Activated T-cell treated with anti-CD3 and anti-CD28 coated beads, Interleukin-2, amount 50 U/mL, for 72 hours (primary cell): ENCODE data around the gene MSI1. TPM values are rescaled to one million over a fixed set of nuclear protein-coding genes. Genes with fewer than 3 reads are reported as not detected.
"Not testable (repeated sequence)": the region's sequence is repeated elsewhere in the genome, so short reads cannot be mapped to it uniquely, and the experiment has no call there.

Experiments used
- ATAC-seq, 2 donors: fragments of 150-1000 bp; cut with Tn5 transposase; replicated peaks in 1 of 2; 2 replicates each; pipeline ENCODE4 v1.10.0; 2021; ENCODE audit warnings: moderate library complexity in 2 of 2, mild to moderate bottlenecking in 1 of 2
- DNase-seq, 2 donors: peaks; one replicate each; pipeline ENCODE4 v3.0.0; 2021 to 2022; ENCODE audit warnings: mixed read lengths in 1 of 2
- H3K27ac Mint-ChIP-seq: one replicate; pipeline ENCODE4 v1.8.0; 2022; ENCODE audit warnings: mild to moderate bottlenecking, moderate library complexity, mixed read lengths
- H3K27me3 Mint-ChIP-seq: one replicate; pipeline ENCODE4 v1.8.0; 2022; ENCODE audit warnings: low read depth, mixed read lengths
- H3K36me3 Mint-ChIP-seq, 2 donors: one replicate each; pipeline ENCODE4 v1.8.0; 2022; ENCODE audit warnings: mixed read lengths in 2 of 2, mild to moderate bottlenecking in 1 of 2; ENCODE audit not compliant: insufficient read depth in 2 of 2
- H3K4me1 Mint-ChIP-seq: one replicate; pipeline ENCODE4 v1.8.0; 2022; ENCODE audit warnings: low read depth, mixed read lengths
- H3K4me3 Mint-ChIP-seq, 2 donors: one replicate each; pipeline ENCODE4 v1.8.0; 2022; ENCODE audit warnings: mild to moderate bottlenecking in 2 of 2, mixed read lengths in 2 of 2, moderate library complexity in 2 of 2
- H3K9me3 Mint-ChIP-seq, 2 donors: one replicate each; pipeline ENCODE4 v1.8.0; 2022; ENCODE audit warnings: mixed read lengths in 2 of 2
- total RNA-seq, 2 donors: library from RNA; stranded (reverse); gene quantifications; one replicate each; pipeline ENCODE4 v1.2.3, GENCODE V29; 2022

The MSI1 gene
- total RNA-seq, 2 donors from 2014 or later = 5.6 to 6.6 TPM

DNA sequence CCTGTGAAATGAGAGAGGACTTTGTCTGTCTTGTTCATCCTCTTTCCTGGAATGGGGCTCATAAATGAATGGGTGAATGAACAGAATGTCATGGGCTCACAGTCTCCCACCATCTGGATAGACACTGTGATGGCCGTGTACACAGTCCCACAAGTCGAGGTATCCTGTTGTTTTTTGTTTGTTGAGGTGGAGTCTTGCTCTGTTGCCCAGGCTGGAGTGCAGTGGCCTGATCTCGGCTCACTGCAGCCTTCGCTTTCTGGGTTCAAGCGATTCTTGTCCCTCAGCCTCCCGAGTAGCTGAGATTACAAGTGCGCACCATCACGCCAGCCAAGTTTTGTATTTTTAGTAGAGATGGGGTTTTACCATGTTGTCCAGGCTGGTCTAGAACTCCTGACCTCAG lies 25.3 kb downstream of the MSI1 start:
- ATAC-seq = no peak
- Mint-ChIP-seq H3K9me3 (peaks cover under 1% of the 10 kb centered on the region in 2 donors), H3K36me3 (peaks cover under 1% of the 10 kb centered on the region in 2 donors), H3K27me3 (no peaks in the 10 kb centered on the region), H3K4me1 (no peaks in the 10 kb centered on the region), H3K27ac (no peak overlapping the region), H3K4me3 (no peak overlapping the region)
- DNase-seq = no peak

DNA sequence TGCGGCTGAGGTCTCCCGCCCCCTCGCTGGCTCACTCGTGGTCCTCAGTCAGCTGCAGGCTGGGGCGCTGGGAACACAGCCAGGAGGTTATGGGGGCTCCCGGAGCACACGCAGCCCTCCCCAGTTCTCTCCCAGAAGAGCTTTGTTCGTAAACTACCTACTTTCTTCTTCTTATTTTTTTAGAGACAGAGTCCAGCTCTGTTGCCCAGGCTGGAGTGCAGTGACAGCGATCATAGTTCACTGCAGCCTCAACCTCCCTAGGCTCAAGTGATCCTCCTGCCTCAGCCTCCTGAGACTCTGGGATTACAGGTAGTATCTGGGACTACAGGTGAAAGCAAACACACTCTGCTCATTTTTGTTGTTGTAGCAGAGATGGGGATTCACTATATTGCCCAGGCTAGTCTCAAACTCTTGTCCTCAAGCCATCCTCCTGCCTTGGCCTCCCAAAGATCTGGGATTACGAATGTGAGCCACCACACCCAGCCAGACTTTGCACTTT lies 25.9 kb downstream of the MSI1 start:
- H3K4me1 Mint-ChIP-seq = no peaks in the 10 kb centered on the region
- ATAC-seq (no peak), DNase-seq (no peak)
- H3K9me3 Mint-ChIP-seq = peaks cover 3 to 4% of the 10 kb centered on the region in 2 donors
- H3K36me3 Mint-ChIP-seq = peaks cover 3 to 4% of the 10 kb centered on the region in 2 donors
- no peak overlapping the region for H3K4me3 Mint-ChIP-seq
- no peak overlapping the region for H3K27ac Mint-ChIP-seq
- peaks cover 2% of the 10 kb centered on the region for H3K27me3 Mint-ChIP-seq

DNA sequence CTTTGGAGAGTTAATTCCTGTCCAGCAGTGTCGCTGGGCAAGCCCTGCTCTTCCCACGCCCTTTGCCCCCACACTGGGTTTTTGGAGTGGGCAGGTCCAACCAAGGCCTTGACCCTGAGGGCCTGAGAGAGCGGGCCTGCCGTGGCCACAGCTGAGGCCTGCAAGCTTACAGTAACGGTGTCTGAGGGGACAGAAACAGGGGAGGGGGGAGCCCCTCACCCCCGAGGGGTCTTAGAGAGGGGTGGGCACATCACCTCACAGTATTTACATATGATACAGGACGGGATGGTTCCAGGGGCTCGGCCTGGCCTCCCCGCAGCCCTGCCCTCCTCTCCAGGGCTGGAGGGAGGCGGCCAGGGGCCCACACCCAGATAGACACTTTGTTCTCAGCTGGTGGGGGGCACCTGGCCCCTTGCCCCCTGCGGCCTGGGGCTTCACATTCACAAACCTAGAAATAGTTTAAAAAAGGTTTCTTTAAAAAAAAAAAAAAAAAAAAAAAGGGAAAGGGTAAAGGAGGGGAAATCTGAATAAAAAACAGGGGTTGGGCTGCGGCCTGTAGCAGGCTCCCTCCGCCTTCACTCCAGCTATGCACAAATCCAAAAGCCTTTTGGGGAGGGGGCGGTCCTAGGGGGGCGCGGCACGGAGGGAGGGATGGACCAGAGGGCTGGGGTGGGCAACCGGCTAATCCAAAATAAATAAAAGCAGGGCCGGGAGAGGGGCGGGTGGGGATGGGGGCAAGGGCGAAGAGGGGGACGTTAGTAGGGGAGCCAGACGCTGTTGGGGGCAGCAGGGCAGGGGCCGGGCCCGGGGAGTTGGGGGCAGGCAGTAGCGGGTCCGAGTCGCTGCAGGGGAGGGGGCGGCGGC lies 26.6 kb downstream of the MSI1 start:
- Mint-ChIP-seq H3K36me3 (peaks cover 10 to 11% of the 10 kb centered on the region in 2 donors), H3K27ac (no peak overlapping the region), H3K4me3 (no peak overlapping the region), H3K4me1 (no peaks in the 10 kb centered on the region), H3K27me3 (peaks cover 7% of the 10 kb centered on the region), H3K9me3 (peaks cover 9 to 10% of the 10 kb centered on the region in 2 donors)
- DNase-seq (no peak), ATAC-seq (no peak)

DNA sequence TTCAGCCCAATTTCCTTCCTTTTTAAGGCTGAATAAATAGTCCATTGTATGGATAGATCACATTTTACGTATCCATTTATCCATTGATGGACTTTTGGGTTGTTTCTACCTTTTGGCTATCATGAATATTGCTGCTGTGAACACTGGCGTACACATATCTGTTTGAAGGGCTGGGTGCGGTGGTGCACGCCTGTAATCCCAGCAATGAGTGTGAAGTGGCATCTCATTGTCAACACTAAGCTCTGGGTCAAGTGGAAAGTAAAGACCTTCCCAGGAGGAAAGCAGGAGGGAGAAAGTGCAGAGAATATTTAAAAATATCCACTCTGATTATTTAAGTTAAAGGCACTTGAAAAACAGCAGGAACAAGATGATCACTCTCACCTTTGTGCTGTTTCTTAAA lies 29.7 kb downstream of the MSI1 start:
- ATAC-seq (no peak), DNase-seq (no peak)
- Mint-ChIP-seq H3K27ac (no peak overlapping the region), H3K36me3 (peaks cover 12 to 20% of the 10 kb centered on the region in 2 donors), H3K27me3 (peaks cover 7% of the 10 kb centered on the region), H3K4me3 (no peak overlapping the region), H3K4me1 (no peaks in the 10 kb centered on the region), H3K9me3 (peaks cover 11 to 18% of the 10 kb centered on the region in 2 donors)

DNA sequence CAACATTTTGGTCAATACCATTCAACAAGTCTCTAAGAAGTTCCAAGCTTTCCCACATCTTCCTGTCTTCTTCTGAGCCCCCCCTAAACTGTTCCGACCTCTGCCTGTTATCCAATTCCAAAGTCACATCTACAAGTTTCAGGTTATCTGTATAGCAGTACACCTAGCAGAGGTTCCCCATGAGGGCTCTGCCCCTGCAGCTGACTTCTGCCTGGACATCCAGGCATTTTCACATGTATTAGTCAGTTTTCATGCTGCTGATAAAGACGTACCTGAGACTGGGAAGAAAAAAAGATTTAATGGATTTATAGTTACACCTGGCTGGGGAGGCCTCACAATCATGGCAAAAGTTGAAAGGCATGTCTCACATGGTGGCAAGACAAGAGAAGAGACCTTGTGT lies 31.2 kb downstream of the MSI1 start:
- peaks cover 11 to 18% of the 10 kb centered on the region in 2 donors for H3K9me3 Mint-ChIP-seq
- peaks cover 7% of the 10 kb centered on the region for H3K27me3 Mint-ChIP-seq
- no peak overlapping the region for H3K4me3 Mint-ChIP-seq
- no peaks in the 10 kb centered on the region for H3K4me1 Mint-ChIP-seq
- ATAC-seq = no peak
- H3K27ac Mint-ChIP-seq = no peak overlapping the region
- peaks cover 12 to 20% of the 10 kb centered on the region in 2 donors for H3K36me3 Mint-ChIP-seq
- DNase-seq = no peak

DNA sequence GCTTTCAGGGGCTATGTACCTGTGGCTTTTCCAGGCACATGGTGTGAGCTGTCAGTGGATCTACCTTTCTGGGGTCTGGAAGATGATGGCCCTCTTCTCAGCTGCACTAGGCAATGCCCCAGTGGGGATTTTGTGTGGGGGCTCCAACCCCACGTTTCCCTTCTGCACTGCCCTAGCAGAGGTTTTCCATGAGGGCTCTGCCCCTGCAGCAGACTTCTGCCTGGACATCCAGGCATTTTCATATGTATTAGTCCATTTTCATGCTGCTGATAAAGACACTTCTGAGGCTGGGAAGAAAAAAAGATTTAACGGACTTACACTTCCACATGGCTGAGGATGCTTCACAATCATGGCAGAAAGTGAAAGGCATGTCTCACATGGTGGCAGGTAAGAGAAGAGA lies 32.6 kb downstream of the MSI1 start:
- not testable (repeated sequence) for H3K4me1 Mint-ChIP-seq, ATAC-seq, DNase-seq, H3K27me3 Mint-ChIP-seq, H3K4me3 Mint-ChIP-seq, H3K27ac Mint-ChIP-seq
- Mint-ChIP-seq H3K9me3 (peaks cover 11 to 18% of the 10 kb centered on the region in 2 donors), H3K36me3 (peaks cover 12 to 20% of the 10 kb centered on the region in 2 donors)

DNA sequence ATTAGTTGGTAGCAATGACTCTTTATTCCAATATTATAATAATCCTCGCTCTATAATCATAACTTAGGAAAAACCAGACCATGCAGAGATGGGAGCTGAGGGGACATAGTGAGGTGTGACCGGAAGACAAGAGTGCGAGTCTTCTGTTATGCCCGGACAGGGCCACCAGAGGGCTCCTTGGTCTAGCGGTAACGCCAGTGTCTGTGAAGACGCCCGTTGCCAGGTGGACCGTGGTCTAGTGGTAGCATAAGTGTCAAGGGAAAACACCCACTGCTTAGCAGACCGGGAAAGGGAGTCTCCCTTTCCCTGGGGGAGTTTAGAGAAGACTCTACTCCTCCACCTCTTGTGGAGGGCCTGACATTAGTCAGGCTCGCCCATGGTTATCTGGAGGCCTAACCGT lies 33.5 kb downstream of the MSI1 start:
- Mint-ChIP-seq H3K36me3 (peaks cover 12 to 20% of the 10 kb centered on the region in 2 donors), H3K9me3 (peaks cover 11 to 18% of the 10 kb centered on the region in 2 donors)
- H3K4me3 Mint-ChIP-seq, ATAC-seq, H3K27me3 Mint-ChIP-seq, H3K27ac Mint-ChIP-seq, H3K4me1 Mint-ChIP-seq: not testable (repeated sequence)
- DNase-seq = peak; percentile 50 to 52

DNA sequence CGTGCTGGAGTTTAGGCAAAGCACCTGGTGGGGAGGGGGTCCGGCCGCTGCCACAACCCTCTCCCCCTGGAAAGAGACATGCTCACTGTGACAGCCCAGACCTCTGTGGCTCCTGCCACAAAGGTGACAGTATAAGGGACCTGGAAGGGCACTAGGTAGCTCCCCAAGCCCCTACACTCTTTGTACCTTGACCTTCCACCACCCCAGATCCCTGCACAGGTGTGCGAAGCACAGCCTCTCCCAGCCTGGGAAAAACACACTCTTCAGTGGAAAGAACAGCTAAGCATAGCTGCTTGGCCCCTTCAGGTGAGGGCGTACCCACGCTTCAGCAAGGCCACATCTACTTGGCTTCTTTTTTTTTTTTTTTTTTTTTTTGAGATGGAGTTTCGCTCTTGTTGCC lies 36.4 kb downstream of the MSI1 start:
- Mint-ChIP-seq H3K27ac (no peak overlapping the region), H3K4me1 (no peaks in the 10 kb centered on the region)
- no peak for ATAC-seq

DNA sequence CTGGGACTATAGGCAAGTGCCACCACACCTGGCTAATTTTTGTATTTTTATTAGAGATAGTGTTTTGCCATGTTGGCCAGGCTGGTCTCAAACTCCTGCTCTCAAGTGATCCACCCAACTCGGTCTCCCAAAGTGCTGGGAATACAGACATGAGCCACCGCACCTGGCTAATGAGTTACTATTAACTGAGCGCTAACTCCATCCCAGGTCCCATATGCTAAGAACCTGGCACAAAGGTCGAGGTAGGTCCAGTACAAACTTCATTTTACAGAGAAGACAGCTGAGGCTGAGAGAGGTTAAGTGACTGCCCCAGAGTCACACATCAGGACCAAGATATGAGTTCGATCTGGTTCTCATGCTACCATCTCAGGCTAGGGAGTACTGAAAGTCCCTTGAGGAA lies 36.9 kb downstream of the MSI1 start:
- Mint-ChIP-seq H3K36me3 (peaks cover 1 to 8% of the 10 kb centered on the region in 2 donors), H3K9me3 (peaks cover 2 to 7% of the 10 kb centered on the region in 2 donors), H3K4me3 (no peak overlapping the region), H3K27ac (no peak overlapping the region), H3K4me1 (no peaks in the 10 kb centered on the region), H3K27me3 (no peaks in the 10 kb centered on the region)
- DNase-seq (no peak), ATAC-seq (no peak)

More for the DNA sequence above, 36.4 kb downstream of the MSI1 start:
- Mint-ChIP-seq H3K27me3 (no peaks in the 10 kb centered on the region), H3K4me3 (no peak overlapping the region), H3K9me3 (peaks cover 2 to 9% of the 10 kb centered on the region in 2 donors), H3K36me3 (peaks cover 3 to 10% of the 10 kb centered on the region in 2 donors)
- DNase-seq = no peak

DNA sequence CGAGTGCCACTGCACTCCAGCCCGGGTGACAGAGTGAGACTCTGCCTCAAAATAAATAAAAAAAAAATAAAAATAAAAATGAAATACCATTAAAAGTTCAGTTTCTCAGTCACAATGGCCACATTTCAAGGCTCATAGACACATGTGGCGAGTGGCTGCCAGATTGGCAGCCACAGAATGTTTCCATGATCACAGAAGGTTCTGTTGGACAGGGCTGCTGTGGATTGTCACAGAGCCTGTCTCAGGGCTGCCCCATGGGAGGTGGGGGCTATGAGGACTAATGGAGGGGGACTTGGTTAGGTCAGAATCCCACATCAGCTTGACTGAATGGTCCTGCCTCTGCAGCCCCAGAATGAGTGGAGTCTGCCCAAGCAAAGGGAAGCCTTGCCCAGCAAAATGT lies 37.6 kb downstream of the MSI1 start:
- DNase-seq (no peak), ATAC-seq (no peak)
- Mint-ChIP-seq H3K4me1 (peaks cover under 1% of the 10 kb centered on the region), H3K9me3 (peaks cover 2 to 4% of the 10 kb centered on the region in 2 donors), H3K27me3 (no peaks in the 10 kb centered on the region), H3K36me3 (peaks cover 1 to 5% of the 10 kb centered on the region in 2 donors), H3K4me3 (no peak overlapping the region), H3K27ac (no peak overlapping the region)

DNA sequence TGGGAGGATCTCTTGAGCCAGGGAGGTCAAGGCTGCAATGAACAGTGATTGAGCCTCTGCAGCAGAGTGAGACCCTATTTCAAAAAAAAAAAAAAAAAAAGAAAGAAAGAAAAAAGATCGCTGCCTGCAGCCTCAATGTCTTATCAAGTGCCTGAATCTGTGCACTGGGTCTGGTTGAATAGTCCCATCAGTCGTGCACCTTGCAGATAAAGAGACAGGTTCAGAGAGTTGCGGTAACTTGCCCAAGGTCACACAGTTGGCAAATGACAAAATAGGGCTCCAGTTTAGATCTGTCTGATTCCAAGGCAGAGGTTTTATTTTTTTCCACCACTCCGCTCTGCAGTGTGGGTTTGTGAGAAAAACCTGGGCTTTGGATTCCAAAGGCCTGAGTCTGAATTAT lies 40.7 kb downstream of the MSI1 start:
- Mint-ChIP-seq H3K36me3 (no peaks in the 10 kb centered on the region), H3K27ac (no peak overlapping the region), H3K4me3 (no peak overlapping the region), H3K27me3 (no peaks in the 10 kb centered on the region), H3K4me1 (peaks cover 13% of the 10 kb centered on the region), H3K9me3 (no peaks in the 10 kb centered on the region)
- no peak for DNase-seq
- no peak for ATAC-seq

DNA sequence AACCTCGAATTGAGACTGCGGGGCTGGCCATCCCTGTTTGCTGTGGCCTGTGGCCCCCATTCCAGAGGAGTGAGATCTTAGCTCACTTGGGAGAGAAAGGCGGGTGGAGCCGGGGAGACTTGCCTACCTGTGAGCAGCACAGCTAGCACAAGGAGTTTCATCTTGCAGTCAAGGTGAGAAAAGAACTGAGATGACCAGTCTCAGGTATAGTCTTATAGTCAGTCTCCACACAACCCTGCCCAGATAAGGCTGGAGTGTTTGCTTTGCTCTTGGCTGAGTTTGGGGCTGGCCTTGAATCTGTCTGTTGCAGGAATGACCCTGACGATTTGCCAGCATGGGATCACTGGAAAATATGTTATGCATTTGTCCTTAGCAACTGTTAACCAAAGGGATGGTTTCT lies 41.4 kb downstream of the MSI1 start, which contains the start of gene PLA2G1B:
PLA2G1B (minus strand) TSS at position 187 of the 400 bp plus-strand sequence; CDS start at position 161, 26 bp downstream.
- ATAC-seq (no peak), DNase-seq (no peak)
- H3K27me3 Mint-ChIP-seq = no peaks in the 10 kb centered on the region
- H3K4me1 Mint-ChIP-seq = peaks cover 13% of the 10 kb centered on the region
- no peaks in the 10 kb centered on the region for H3K36me3 Mint-ChIP-seq
- no peak within 1 kb of the TSS for H3K4me3 Mint-ChIP-seq
- H3K9me3 Mint-ChIP-seq = no peaks in the 10 kb centered on the region
- no peak within 1 kb of the TSS for H3K27ac Mint-ChIP-seq

DNA sequence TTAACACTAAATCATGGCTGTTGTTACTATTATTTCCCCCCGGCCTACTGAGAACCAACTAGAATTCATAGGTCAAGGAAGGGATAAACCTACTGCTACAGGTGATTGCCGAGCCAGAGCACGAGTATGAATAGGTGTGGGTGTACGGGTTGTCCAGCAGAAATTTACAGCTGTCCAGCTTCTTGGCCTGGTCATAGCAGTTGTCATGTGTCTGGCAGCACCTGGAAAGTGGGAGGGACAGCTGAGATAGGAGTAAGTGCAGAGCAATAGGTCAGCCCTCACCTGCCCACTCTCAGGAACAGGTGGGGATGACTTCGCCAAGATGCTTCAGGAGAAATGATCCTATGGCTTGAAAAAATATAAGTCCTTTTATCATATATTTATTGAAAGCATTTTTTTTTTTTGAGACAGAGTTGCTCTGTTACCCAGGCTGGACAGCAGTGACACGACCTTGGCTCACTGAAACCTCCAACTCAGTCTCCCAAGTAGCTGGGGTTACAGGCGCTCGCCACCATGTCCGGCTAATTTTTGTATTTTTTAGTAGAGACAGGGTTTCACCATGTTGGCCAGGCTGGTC lies 44.0 kb downstream of the MSI1 start:
- DNase-seq = no peak
- H3K4me3 Mint-ChIP-seq = peak overlapping the region; percentile 87 to 92
- no peak for ATAC-seq
- H3K36me3 Mint-ChIP-seq = no peaks in the 10 kb centered on the region
- no peaks in the 10 kb centered on the region for H3K27me3 Mint-ChIP-seq
- no peaks in the 10 kb centered on the region for H3K9me3 Mint-ChIP-seq
- no peak overlapping the region for H3K27ac Mint-ChIP-seq
- H3K4me1 Mint-ChIP-seq = peaks cover 13% of the 10 kb centered on the region
